Right lobe of liver (tissue), 4 donors: Measurements from ENCODE around the gene PEMT.
"Not testable (repeated sequence)": the region's sequence is repeated elsewhere in the genome, so short reads cannot be mapped to it uniquely, and the experiment has no call there.

Experiments used
- POLR2A ChIP-seq: fragments of 450-650 bp; IDR thresholded peaks from one replicate; pipeline ENCODE4 v1.6.1; 2017; ENCODE audit warnings: antibody characterized with exemption, mild to moderate bottlenecking
- TF ChIP-seq, protein P1 (sequence below), 4 donors: fragments of 200-600 bp in 3 of 4; fragments of 450-650 bp in 1 of 4; IDR thresholded peaks; one replicate each; pipeline versions ENCODE4 v1.5.1 to v1.8.0; 2016 to 2022; ENCODE audit warnings: antibody characterized with exemption in 4 of 4, mild to moderate bottlenecking in 2 of 4
- donor health status: DM: no; HTN: no; CAD: no.
- donor health status: DM: no; HTN: no; CAD: no.
- donor health status: DM: no; HTN: yes; CAD: no.

- TF ChIP-seq, protein P1, sequence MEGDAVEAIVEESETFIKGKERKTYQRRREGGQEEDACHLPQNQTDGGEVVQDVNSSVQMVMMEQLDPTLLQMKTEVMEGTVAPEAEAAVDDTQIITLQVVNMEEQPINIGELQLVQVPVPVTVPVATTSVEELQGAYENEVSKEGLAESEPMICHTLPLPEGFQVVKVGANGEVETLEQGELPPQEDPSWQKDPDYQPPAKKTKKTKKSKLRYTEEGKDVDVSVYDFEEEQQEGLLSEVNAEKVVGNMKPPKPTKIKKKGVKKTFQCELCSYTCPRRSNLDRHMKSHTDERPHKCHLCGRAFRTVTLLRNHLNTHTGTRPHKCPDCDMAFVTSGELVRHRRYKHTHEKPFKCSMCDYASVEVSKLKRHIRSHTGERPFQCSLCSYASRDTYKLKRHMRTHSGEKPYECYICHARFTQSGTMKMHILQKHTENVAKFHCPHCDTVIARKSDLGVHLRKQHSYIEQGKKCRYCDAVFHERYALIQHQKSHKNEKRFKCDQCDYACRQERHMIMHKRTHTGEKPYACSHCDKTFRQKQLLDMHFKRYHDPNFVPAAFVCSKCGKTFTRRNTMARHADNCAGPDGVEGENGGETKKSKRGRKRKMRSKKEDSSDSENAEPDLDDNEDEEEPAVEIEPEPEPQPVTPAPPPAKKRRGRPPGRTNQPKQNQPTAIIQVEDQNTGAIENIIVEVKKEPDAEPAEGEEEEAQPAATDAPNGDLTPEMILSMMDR (IDR thresholded peaks at IDR 0.05), result not testable (repeated sequence)
- TF ChIP-seq POLR2A, result not testable (repeated sequence)
Observed at GRCh38 chr17:17486416-17486815, 105.1 kb downstream of the PEMT start.
